Activated CD4-positive, alpha-beta memory T cell treated with anti-CD3 and anti-CD28 coated beads, Interleukin-2, amount 10 ng/mL, durations not matched to agents 7 days and 5 days (primary cell): ENCODE measurements around the gene TASP1. TPM values are rescaled to one million over a fixed set of nuclear protein-coding genes. Genes with fewer than 3 reads are reported as not detected.
"Not testable (repeated sequence)": the region's sequence is repeated elsewhere in the genome, so short reads cannot be mapped to it uniquely, and the experiment has no call there.

Source experiments
- CTCF ChIA-PET: fragments of 350-600 bp; sonication (Branson Sonifier 250); formaldehyde crosslinking; loops from one replicate; lab custom pipeline; 2021; ENCODE audit warnings: antibody characterized with exemption, inconsistent platforms; lab: Charles Lee
- POLR2A ChIA-PET: fragments of 350-600 bp; sonication (Branson Sonifier 250); formaldehyde crosslinking; loops from one replicate; lab custom pipeline; 2021; ENCODE audit warnings: antibody characterized with exemption; lab: Charles Lee
- DNase-seq: peaks from one replicate; pipeline ENCODE4 v3.0.0-alpha.2; 2020
- H3K27ac Mint-ChIP-seq: one replicate; pipeline ENCODE4 v1.8.0; 2021; ENCODE audit warnings: mild to moderate bottlenecking, mixed read lengths
- H3K27me3 Mint-ChIP-seq: one replicate; pipeline ENCODE4 v1.8.0; 2021; ENCODE audit warnings: mixed read lengths
- H3K36me3 Mint-ChIP-seq: one replicate; pipeline ENCODE4 v1.8.0; 2021; ENCODE audit warnings: low read depth, mixed read lengths
- H3K4me1 Mint-ChIP-seq: one replicate; pipeline ENCODE4 v1.8.0; 2021; ENCODE audit warnings: mixed read lengths
- H3K4me3 Mint-ChIP-seq: one replicate; pipeline ENCODE4 v1.8.0; 2021; ENCODE audit warnings: mild to moderate bottlenecking, mixed read lengths
- H3K9me3 Mint-ChIP-seq: one replicate; pipeline ENCODE4 v1.8.0; 2021; ENCODE audit warnings: mixed read lengths
- total RNA-seq, 2 experiments: library from RNA; stranded (reverse); gene quantifications; one replicate each; pipeline ENCODE4 v1.2.3, GENCODE V29; 2021

TASP1 gene
- total RNA-seq, 2 experiments from 2014 or later, result 8.6 to 9.8 TPM

GRCh38 chr20:13493143-13493542 is 145.6 kb downstream of the TASP1 start:
- H3K27ac Mint-ChIP-seq, result no peak overlapping the region
- no peak overlapping the region for H3K4me3 Mint-ChIP-seq
- no peaks in the 10 kb centered on the region for H3K36me3 Mint-ChIP-seq
- peaks cover 5% of the 10 kb centered on the region for H3K9me3 Mint-ChIP-seq
- CTCF ChIA-PET, result no interaction called here
- DNase-seq, result no peak
- H3K27me3 Mint-ChIP-seq, result no peaks in the 10 kb centered on the region
- POLR2A ChIA-PET, result no interaction called here
- no peaks in the 10 kb centered on the region for H3K4me1 Mint-ChIP-seq

GRCh38 chr20:13492001-13492481 is 146.7 kb downstream of the TASP1 start:
- no peaks in the 10 kb centered on the region for H3K4me1 Mint-ChIP-seq
- H3K27me3 Mint-ChIP-seq, result no peaks in the 10 kb centered on the region
- no peaks in the 10 kb centered on the region for H3K9me3 Mint-ChIP-seq

GRCh38 chr20:13487202-13487601 is 151.5 kb downstream of the TASP1 start:
- no peak for DNase-seq
- Mint-ChIP-seq H3K4me3 (no peak overlapping the region), H3K4me1 (peaks cover 4% of the 10 kb centered on the region), H3K27me3 (no peaks in the 10 kb centered on the region), H3K27ac (no peak overlapping the region), H3K36me3 (peaks cover 4% of the 10 kb centered on the region), H3K9me3 (peaks cover 9% of the 10 kb centered on the region)
- POLR2A ChIA-PET, result no interaction called here
- CTCF ChIA-PET, result no interaction called here

More at GRCh38 chr20:13492001-13492481, 146.7 kb downstream of the TASP1 start:
- Mint-ChIP-seq H3K27ac (no peak overlapping the region), H3K4me3 (no peak overlapping the region), H3K36me3 (no peaks in the 10 kb centered on the region)
- DNase-seq, result no peak
- ChIA-PET POLR2A (no interaction called here), CTCF (no interaction called here)

GRCh38 chr20:13486694-13487093 is 152.0 kb downstream of the TASP1 start:
- Mint-ChIP-seq H3K27me3 (no peaks in the 10 kb centered on the region), H3K27ac (no peak overlapping the region), H3K36me3 (peaks cover 9% of the 10 kb centered on the region), H3K4me1 (peaks cover 4% of the 10 kb centered on the region), H3K4me3 (no peak overlapping the region), H3K9me3 (peaks cover 9% of the 10 kb centered on the region)
- ChIA-PET POLR2A (no interaction called here), CTCF (no interaction called here)
- no peak for DNase-seq

GRCh38 chr20:13485576-13485975 is 153.2 kb downstream of the TASP1 start:
- H3K27me3 Mint-ChIP-seq, result no peaks in the 10 kb centered on the region
- ChIA-PET POLR2A (no interaction called here), CTCF (no interaction called here)
- no peak overlapping the region for H3K27ac Mint-ChIP-seq
- peaks cover 12% of the 10 kb centered on the region for H3K9me3 Mint-ChIP-seq
- H3K4me3 Mint-ChIP-seq, result no peak overlapping the region
- peaks cover 4% of the 10 kb centered on the region for H3K4me1 Mint-ChIP-seq
- no peak for DNase-seq
- H3K36me3 Mint-ChIP-seq, result peaks cover 16% of the 10 kb centered on the region

GRCh38 chr20:13485019-13485418 is 153.7 kb downstream of the TASP1 start:
- H3K4me3 Mint-ChIP-seq, H3K27ac Mint-ChIP-seq, CTCF ChIA-PET, H3K27me3 Mint-ChIP-seq, DNase-seq, POLR2A ChIA-PET, H3K4me1 Mint-ChIP-seq: not testable (repeated sequence)
- Mint-ChIP-seq H3K9me3 (peaks cover 12% of the 10 kb centered on the region), H3K36me3 (peaks cover 16% of the 10 kb centered on the region)

GRCh38 chr20:13483472-13483871 is 155.3 kb downstream of the TASP1 start:
- H3K4me1 Mint-ChIP-seq, CTCF ChIA-PET, H3K27ac Mint-ChIP-seq, DNase-seq, POLR2A ChIA-PET, H3K27me3 Mint-ChIP-seq, H3K4me3 Mint-ChIP-seq: not testable (repeated sequence)
- H3K36me3 Mint-ChIP-seq, result peaks cover 16% of the 10 kb centered on the region
- peaks cover 12% of the 10 kb centered on the region for H3K9me3 Mint-ChIP-seq

- peaks cover 16% of the 10 kb centered on the region for H3K36me3 Mint-ChIP-seq
- peaks cover 6% of the 10 kb centered on the region for H3K9me3 Mint-ChIP-seq
- H3K4me3 Mint-ChIP-seq, result no peak overlapping the region
- ChIA-PET POLR2A (no interaction called here), CTCF (no interaction called here)
- no peak for DNase-seq
- H3K27ac Mint-ChIP-seq, result no peak overlapping the region
- no peaks in the 10 kb centered on the region for H3K27me3 Mint-ChIP-seq
- H3K4me1 Mint-ChIP-seq, result no peaks in the 10 kb centered on the region
These were observed 160.4 kb downstream of the TASP1 start for GRCh38 chr20:13478366-13478765.

- no peak overlapping the region for H3K4me3 Mint-ChIP-seq
- DNase-seq, result no peak
- no peaks in the 10 kb centered on the region for H3K27me3 Mint-ChIP-seq
- H3K27ac Mint-ChIP-seq, result no peak overlapping the region
- ChIA-PET POLR2A (no interaction called here), CTCF (no interaction called here)
- H3K36me3 Mint-ChIP-seq, result peaks cover 2% of the 10 kb centered on the region
- no peaks in the 10 kb centered on the region for H3K4me1 Mint-ChIP-seq
- H3K9me3 Mint-ChIP-seq, result peaks cover 3% of the 10 kb centered on the region
These were observed 164.3 kb downstream of the TASP1 start for GRCh38 chr20:13474467-13474866.

GRCh38 chr20:13469262-13469661 is 169.5 kb downstream of the TASP1 start:
- CTCF ChIA-PET, result interaction anchor here (1.0 to 1.9 kb wide), 2 partner anchors 9 to 11 kb away, joined by 4 to 5 read pairs; no protein-coding TSS in a partner anchor
- Mint-ChIP-seq H3K36me3 (peaks cover 2% of the 10 kb centered on the region), H3K27me3 (no peaks in the 10 kb centered on the region), H3K9me3 (peaks cover 3% of the 10 kb centered on the region), H3K27ac (no peak overlapping the region), H3K4me3 (no peak overlapping the region), H3K4me1 (no peaks in the 10 kb centered on the region)
- POLR2A ChIA-PET, result no interaction called here
- DNase-seq, result no peak

- Mint-ChIP-seq H3K27me3 (no peaks in the 10 kb centered on the region), H3K4me3 (no peak overlapping the region), H3K36me3 (peaks cover 2% of the 10 kb centered on the region), H3K27ac (no peak overlapping the region), H3K4me1 (no peaks in the 10 kb centered on the region), H3K9me3 (peaks cover 3% of the 10 kb centered on the region)
- no peak for DNase-seq
- CTCF ChIA-PET, result no interaction called here
- POLR2A ChIA-PET, result no interaction called here
These were observed 170.6 kb downstream of the TASP1 start for GRCh38 chr20:13468166-13468565.

GRCh38 chr20:13464702-13465101 is 174.0 kb downstream of the TASP1 start:
- Mint-ChIP-seq H3K4me1 (no peaks in the 10 kb centered on the region), H3K9me3 (no peaks in the 10 kb centered on the region), H3K36me3 (no peaks in the 10 kb centered on the region), H3K27me3 (no peaks in the 10 kb centered on the region), H3K4me3 (no peak overlapping the region), H3K27ac (no peak overlapping the region)
- POLR2A ChIA-PET, result no interaction called here
- DNase-seq, result no peak
- CTCF ChIA-PET, result no interaction called here

- ChIA-PET CTCF (interaction anchor here (1.8 to 4.5 kb wide), 2 partner anchors 85 to 310 kb away, joined by 5 to 22 read pairs; no protein-coding TSS in a partner anchor), POLR2A (interaction anchor here (1.1 kb wide), 1 partner anchor 14 kb away, joined by 3 read pairs; no protein-coding TSS in a partner anchor)
- no peak overlapping the region for H3K4me3 Mint-ChIP-seq
- H3K27ac Mint-ChIP-seq, result no peak overlapping the region
- DNase-seq, result no peak
- no peaks in the 10 kb centered on the region for H3K27me3 Mint-ChIP-seq
- no peaks in the 10 kb centered on the region for H3K9me3 Mint-ChIP-seq
- no peaks in the 10 kb centered on the region for H3K36me3 Mint-ChIP-seq
- H3K4me1 Mint-ChIP-seq, result no peaks in the 10 kb centered on the region
These were observed 176.8 kb downstream of the TASP1 start for GRCh38 chr20:13461849-13462458.
